ENCODE data around the gene POLDIP3. TPM values are rescaled to one million over a fixed set of nuclear protein-coding genes. Genes with fewer than 3 reads are reported as not detected.

The POLDIP3 gene
- total and polyA plus RNA-seq, 2 experiments from 2014 or later, result 31.4 to 40.3 TPM

DNA sequence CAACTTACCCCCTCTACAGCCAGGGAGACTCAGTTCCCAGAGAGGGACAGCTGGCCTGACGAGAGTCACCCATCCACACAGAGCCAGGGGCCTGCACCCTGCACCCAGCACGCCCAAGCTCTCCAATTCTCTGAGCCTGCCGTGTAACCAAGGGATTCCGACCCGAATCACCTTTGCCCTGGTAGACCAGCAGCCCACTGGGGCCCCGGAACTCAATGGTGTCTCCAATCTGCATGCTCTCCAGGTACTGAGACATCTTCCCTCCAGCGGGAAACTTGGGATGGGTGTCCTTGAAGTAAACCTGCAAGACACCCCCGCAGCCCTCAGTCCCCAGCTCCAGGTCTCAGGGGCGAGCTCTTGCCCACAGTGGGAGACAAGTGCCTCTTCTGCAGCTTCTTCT is 13.3 kb upstream of the POLDIP3 start:
- Histone ChIP-seq H4K20me1 (ENCODE audit: insufficient read depth, poor library complexity, severe bottlenecking) (peaks cover 9% of the 10 kb centered on the region), H3K4me1 (ENCODE audit: insufficient read depth) (no peaks in the 10 kb centered on the region), H3K36me3 (replicated peaks; ENCODE audit: insufficient read depth, low read depth) (peaks cover 4% of the 10 kb centered on the region), H3K79me2 (no peaks in the 10 kb centered on the region), H2AFZ (no peak overlapping the region), H3K9me3 (ENCODE audit: low read depth) (no peaks in the 10 kb centered on the region), H3K9me2 (replicated peaks; ENCODE audit: insufficient read depth) (no peaks in the 10 kb centered on the region), H3K4me2 (no peak overlapping the region), H3K4me3 (no peak overlapping the region), H3K27me3 (no peaks in the 10 kb centered on the region), H3K27ac (no peak overlapping the region)
- TF ChIP-seq EZH2phosphoT487 (IDR thresholded peaks at IDR 0.05; ENCODE audit: low read depth, severe bottlenecking, unreplicated experiment), result no peak
- TF ChIP-seq, protein P1, sequence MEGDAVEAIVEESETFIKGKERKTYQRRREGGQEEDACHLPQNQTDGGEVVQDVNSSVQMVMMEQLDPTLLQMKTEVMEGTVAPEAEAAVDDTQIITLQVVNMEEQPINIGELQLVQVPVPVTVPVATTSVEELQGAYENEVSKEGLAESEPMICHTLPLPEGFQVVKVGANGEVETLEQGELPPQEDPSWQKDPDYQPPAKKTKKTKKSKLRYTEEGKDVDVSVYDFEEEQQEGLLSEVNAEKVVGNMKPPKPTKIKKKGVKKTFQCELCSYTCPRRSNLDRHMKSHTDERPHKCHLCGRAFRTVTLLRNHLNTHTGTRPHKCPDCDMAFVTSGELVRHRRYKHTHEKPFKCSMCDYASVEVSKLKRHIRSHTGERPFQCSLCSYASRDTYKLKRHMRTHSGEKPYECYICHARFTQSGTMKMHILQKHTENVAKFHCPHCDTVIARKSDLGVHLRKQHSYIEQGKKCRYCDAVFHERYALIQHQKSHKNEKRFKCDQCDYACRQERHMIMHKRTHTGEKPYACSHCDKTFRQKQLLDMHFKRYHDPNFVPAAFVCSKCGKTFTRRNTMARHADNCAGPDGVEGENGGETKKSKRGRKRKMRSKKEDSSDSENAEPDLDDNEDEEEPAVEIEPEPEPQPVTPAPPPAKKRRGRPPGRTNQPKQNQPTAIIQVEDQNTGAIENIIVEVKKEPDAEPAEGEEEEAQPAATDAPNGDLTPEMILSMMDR (IDR thresholded peaks at IDR 0.05; ENCODE audit: poor library complexity), result no peak
- TF ChIP-seq EZH2 (IDR thresholded peaks at IDR 0.05; ENCODE audit: borderline replicate concordance), result no peak
- WGBS (ENCODE audit: low lambda C conversion rate, missing lambda C conversion rate), result 92% methylated on average over 9 of the region's 9 CpGs
- DNase-seq (ENCODE audit: low spot score), result no peak

GRCh38 chr22:42626951-42627625 is 12.4 kb upstream of the POLDIP3 start:
- Histone ChIP-seq H3K4me1 (ENCODE audit: insufficient read depth) (no peaks in the 10 kb centered on the region), H3K27ac (no peak overlapping the region), H3K4me3 (no peak overlapping the region), H2AFZ (no peak overlapping the region), H3K9me3 (ENCODE audit: low read depth) (no peaks in the 10 kb centered on the region), H3K27me3 (no peaks in the 10 kb centered on the region), H3K79me2 (no peaks in the 10 kb centered on the region), H3K4me2 (no peak overlapping the region), H3K36me3 (replicated peaks; ENCODE audit: insufficient read depth, low read depth) (no peaks in the 10 kb centered on the region), H4K20me1 (ENCODE audit: insufficient read depth, poor library complexity, severe bottlenecking) (peaks cover 4% of the 10 kb centered on the region), H3K9me2 (replicated peaks; ENCODE audit: insufficient read depth) (no peaks in the 10 kb centered on the region)
- no peak for DNase-seq (ENCODE audit: low spot score)
- 96% methylated on average over 25 of the region's 25 CpGs for WGBS (ENCODE audit: low lambda C conversion rate, missing lambda C conversion rate)
- TF ChIP-seq, protein P1 (IDR thresholded peaks at IDR 0.05; ENCODE audit: poor library complexity), result no peak
- TF ChIP-seq EZH2 (IDR thresholded peaks at IDR 0.05; ENCODE audit: borderline replicate concordance), result no peak
- TF ChIP-seq EZH2phosphoT487 (IDR thresholded peaks at IDR 0.05; ENCODE audit: low read depth, severe bottlenecking, unreplicated experiment), result no peak

DNA sequence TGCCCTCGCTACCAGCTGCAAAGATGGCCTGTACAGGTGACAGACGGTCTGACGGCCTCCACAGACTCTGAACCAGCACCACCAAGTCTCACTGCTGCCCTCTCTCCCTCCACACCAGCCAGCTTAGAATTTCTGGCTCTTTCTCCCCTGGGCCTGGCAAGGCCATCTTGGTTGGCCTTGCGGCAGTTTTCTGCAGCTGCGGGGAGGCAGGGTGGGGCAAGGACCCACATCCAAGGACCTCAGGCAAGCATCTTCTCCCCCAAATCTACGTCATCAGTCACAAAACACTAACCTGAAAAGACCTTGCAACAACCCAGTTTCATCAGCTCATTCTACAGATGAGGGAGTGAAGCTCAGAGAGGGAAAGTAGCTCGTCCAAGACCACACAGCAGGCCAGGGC is 11.7 kb upstream of the POLDIP3 start:
- Histone ChIP-seq H3K4me2 (no peak overlapping the region), H3K79me2 (no peaks in the 10 kb centered on the region), H3K27ac (no peak overlapping the region), H3K9me3 (ENCODE audit: low read depth) (no peaks in the 10 kb centered on the region), H4K20me1 (ENCODE audit: insufficient read depth, poor library complexity, severe bottlenecking) (no peaks in the 10 kb centered on the region), H3K9me2 (replicated peaks; ENCODE audit: insufficient read depth) (no peaks in the 10 kb centered on the region), H3K36me3 (replicated peaks; ENCODE audit: insufficient read depth, low read depth) (no peaks in the 10 kb centered on the region), H3K4me1 (ENCODE audit: insufficient read depth) (no peaks in the 10 kb centered on the region), H3K4me3 (no peak overlapping the region), H3K27me3 (no peaks in the 10 kb centered on the region), H2AFZ (no peak overlapping the region)
- no peak for DNase-seq (ENCODE audit: low spot score)
- TF ChIP-seq, protein P1 (IDR thresholded peaks at IDR 0.05; ENCODE audit: poor library complexity), result no peak
- no peak for TF ChIP-seq EZH2 (IDR thresholded peaks at IDR 0.05; ENCODE audit: borderline replicate concordance)
- TF ChIP-seq EZH2phosphoT487 (IDR thresholded peaks at IDR 0.05; ENCODE audit: low read depth, severe bottlenecking, unreplicated experiment), result no peak
- WGBS (ENCODE audit: low lambda C conversion rate, missing lambda C conversion rate), result 97% methylated on average over 7 of the region's 7 CpGs

All from hepatocyte (in vitro differentiated cells).